GM18505 (cell line): ENCODE measurements around the gene CCDC201.

Experiments used
- ATAC-seq: cut with Tn5 transposase; IDR thresholded peaks from one replicate; pipeline ENCODE4 v1.9.1; 2021; ENCODE audit not compliant: unreplicated experiment
- POLR2A ChIP-seq: IDR thresholded peaks from 4 replicates; pipeline ENCODE4 v1.6.1; 2011; ENCODE audit warnings: borderline replicate concordance; ENCODE audit not compliant: insufficient read depth, insufficient read length; ENCODE audit errors: extremely low read depth

Gene CCDC201

DNA sequence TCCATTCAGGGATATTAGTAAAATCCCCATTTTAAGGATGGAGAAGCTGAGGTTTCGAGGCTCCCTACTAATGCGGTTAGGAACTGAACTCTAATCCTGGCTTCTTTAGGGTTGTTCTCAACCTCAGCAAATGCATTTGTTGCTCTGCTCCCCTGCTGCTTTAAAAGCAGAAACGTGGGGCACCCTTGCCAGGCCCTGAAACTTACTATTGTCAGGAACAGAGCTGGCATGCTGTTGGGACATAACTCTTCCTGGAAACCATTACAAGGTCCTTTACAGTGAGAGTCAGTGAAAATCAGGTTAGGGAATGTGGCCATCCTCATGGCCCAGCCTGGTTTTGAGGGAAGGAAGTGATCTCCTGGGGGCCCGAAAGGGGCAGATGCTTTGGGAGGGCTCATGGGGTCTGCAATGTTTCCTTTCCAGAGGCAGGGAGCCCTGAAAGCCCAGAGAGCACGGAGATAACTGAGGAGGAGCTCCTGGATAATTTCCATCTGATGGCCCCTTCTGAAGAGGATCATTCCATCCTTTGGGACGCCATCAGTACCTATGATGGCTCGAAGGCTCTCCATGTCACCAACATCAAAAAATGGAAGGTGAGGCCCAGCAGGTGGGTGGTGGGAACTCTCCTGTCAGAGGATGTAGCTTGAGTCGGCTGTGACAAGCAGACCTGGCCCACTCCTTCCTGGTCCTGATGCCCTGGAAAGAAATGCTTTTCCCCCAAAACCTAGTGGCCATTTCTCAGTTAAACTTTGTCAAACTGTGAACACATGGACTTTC lies 17.4 kb upstream of the CCDC201 start:
- TF ChIP-seq POLR2A = no peak

DNA sequence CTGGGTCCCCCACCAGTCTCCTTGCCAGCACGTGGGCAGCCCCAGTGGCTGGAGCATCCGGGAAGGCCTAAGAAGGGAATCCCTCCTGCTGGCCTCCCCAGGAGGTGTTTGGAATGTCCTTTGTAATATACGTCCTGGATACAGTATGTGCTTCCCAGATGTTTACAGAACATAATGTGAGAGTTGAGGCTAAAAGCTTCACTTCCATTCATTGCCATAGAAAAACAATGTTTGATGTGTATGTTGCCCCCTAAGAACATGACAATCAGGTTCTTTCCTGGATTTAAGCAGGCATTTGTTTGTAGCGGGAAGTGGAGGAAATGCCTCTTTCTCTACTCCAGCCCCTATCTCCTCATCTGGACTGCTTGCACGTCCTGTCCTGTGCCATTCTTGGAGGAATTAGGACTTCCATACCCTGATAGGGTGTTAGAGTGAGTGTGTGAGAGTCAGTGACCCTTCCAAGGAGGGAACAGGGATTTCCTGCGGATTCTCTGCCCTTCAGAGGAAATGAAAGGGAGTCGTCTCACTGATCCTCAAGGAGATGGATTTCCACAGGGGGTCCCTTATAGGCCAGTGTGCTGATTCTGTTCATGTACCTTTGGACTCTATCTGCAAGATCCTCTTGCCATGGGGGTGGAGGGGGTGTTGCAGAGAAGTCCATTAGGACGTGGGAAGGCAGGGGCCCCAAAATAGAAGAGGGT lies 16.6 kb upstream of the CCDC201 start:
- no peak for TF ChIP-seq POLR2A
- no peak for ATAC-seq

More for the DNA sequence above, 17.4 kb upstream of the CCDC201 start:
- no peak for ATAC-seq

DNA sequence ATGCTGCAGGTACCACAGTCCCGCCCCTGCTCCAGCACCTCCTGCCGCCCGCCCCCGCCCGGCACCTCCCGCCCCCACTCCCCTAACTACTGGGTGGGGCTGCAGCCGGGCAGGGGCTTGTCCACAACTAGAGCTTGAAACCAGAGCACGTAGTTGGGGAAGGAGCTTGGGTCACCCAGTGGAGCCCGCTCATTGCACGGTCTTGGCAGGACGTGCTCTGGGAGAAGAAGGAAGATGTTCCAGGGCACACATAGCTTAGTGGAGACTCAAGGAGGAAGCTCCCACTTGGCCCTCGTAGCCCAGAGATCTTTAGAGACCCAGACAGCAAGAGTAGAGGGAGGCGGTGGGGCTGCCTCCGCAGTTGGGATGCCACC lies 16.1 kb upstream of the CCDC201 start:
- TF ChIP-seq POLR2A = no peak
- no peak for ATAC-seq

DNA sequence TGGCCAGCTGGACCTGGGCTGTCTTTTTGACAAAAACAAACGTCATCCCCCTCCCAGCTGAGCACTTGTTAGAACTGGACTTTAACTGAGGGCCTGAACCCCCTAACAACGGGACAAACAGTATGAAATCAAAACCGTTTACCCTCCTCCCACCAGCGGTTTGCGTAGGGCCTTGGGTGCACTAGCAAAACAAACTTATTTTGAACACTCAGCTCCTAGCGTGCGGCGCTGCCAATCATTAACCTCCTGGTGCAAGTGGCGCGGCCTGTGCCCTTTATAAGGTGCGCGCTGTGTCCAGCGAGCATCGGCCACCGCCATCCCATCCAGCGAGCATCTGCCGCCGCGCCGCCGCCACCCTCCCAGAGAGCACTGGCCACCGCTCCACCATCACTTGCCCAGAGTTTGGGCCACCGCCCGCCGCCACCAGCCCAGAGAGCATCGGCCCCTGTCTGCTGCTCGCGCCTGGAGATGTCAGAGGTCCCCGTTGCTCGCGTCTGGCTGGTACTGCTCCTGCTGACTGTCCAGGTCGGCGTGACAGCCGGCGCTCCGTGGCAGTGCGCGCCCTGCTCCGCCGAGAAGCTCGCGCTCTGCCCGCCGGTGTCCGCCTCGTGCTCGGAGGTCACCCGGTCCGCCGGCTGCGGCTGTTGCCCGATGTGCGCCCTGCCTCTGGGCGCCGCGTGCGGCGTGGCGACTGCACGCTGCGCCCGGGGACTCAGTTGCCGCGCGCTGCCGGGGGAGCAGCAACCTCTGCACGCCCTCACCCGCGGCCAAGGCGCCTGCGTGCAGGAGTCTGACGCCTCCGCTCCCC lies 15.5 kb upstream of the CCDC201 start, which contains the start of gene IGFBP1:
IGFBP1 (plus strand) TSS at position 304 of the 808 bp plus-strand sequence; CDS start at position 469, 165 bp downstream.
- no peak for ATAC-seq
- TF ChIP-seq POLR2A = no peak

DNA sequence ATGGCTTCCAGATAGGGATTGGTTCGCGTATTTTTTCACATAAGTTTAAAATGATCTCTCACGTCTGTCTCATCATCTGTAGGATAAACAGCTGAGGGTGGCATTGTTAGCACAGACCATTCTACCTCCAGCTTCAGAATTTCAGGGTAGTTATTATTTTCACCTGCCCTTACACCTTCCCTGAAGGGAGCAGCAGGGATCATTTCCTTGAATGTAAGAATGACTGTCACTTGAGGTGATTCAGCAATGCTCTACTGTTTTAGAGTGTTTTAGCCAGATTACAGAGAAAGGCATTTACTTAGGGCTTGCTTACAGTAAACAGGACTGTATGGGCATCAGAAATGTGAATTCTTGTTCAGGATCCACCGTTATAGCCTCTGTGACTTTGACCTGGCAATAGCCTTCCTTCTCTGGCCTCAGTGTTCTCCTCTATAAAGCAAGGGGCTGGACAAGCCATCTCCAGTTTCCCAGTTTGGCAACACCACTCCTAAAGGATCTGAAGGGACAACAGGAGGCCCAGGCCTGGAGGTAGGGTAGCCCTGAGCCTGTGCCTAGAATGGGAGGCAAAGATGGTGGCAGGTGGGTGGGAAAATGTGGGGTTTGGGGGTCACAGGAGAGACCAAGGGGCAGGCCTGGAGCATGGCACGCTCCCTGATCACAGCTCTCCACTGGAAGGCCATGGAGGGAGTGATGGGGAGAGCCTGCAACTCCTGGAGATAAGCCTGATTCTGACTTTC lies 14.2 kb upstream of the CCDC201 start:
- ATAC-seq = no peak
- TF ChIP-seq POLR2A = no peak

DNA sequence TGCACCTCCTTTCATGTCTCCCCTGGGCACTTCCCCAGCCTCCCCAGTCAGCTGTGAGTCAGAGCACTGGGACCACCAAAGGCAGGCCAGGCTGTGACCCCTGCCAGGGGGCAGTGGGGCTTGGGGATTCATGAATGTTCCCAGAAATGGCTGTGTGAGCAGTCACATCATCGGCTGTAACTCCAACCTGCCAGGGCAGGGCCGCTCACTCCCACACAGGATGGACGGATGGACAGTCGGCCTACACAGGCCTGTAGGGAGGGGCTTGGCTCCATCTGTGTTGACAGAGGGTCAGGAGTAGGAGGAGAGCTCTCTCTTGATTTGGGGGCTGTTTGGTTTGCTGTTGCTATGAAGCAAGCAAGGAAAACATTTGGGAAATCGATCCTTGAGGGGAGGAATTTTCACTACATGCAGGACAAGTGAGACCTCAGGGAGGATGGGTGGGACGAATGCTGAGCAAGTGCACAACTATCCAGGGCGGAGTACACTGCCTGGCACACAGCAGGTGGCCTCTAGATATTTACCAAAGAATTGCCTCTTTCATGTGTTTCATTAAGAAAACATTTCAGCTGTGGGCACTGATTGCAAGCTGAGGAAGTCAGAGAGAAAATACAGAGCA lies 12.5 kb upstream of the CCDC201 start:
- no peak for TF ChIP-seq POLR2A
- no peak for ATAC-seq

DNA sequence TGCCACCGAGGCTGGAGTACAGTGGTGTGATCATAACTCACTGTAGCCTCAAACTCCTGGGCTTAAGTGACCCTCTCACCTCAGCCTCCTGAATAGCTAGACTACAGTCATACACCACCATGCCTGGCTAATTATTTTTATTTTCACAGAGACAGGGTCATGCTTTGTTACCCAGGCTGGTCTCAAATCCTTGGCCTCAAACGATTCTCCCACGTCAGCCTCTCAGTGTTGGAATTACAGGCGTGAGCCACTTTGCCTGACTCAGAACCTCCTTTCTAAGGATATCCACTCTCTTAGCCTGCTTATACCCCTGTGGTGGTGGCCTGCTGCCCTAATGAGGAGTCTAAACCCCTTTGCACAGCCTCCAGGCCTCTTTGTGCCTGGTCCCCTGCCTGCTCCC lies 11.3 kb upstream of the CCDC201 start:
- ATAC-seq = no peak
- no peak for TF ChIP-seq POLR2A

DNA sequence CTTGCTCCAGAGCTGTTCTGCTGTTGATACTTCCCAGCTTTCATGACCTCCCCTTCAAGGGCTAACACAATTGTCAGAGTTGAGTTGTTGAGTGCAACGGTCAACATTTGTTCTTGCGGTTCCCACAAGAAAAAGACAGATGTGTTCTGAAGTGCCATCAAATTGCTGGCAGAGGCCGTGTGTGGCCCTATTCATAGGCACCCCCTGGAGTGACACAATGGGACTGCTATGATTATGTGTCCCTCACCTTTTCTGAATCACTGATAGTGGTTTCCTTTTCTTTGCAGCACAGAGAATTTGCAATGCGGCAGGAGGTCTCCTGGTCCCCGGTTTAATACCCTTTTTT lies 9.6 kb upstream of the CCDC201 start:
- no peak for ATAC-seq
- TF ChIP-seq POLR2A = no peak

DNA sequence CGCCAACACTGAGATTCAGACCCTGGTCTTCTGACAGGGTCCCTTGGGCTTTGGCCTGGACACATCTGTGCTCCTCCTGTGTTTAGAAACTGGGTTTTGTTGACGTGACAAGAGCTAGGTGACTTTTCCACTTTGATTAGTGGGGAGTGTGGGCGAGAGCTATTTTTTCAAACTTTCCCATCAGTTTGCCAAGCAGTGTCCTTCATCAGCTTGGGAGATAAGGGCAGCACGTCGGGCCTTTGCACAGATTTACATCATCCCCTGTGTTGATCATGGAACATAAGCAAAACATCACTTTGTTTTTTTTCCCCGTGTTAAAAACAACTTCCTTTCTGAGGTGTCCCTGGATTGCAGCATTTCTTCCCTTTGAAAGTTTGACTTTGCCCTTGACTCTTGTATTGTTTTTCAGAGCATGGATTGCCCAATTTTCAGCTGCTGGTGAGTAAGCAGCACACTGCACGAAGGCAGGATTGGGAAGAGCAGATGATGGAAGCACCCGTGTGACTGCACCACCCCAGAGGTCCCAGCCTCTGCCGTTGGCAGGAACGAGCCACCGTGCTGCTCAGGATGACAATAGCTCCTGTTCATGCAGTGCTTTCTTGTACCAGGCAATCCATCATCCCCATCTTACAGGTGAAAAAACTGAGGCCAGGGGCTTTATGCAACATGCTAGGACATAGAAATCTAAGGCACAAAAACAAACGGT lies 9.0 kb upstream of the CCDC201 start:
- TF ChIP-seq POLR2A = no peak
- no peak for ATAC-seq

DNA sequence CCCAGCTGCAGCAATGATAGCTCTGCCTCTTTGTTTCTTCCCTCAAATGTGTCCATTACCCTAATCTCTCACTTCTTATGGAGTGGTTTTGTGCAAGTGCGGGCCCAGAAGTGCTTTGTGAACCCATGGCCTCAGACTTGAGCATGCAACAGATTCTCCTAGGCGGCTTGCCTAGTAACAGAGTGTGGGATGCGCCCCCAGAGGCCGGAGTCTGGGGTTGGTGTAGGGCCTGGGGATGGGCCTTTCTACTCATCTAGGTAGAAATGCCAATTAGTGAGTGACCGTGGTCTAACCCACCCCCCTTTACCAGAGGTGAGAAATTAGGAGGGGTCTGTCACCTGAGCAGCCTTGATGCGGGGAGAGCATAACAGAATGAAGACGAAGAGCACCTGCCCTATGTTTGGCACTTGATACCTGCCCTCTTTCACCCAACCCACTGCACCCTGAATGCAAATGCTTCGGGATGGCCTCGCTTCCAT lies 8.4 kb upstream of the CCDC201 start:
- ATAC-seq = no peak
- no peak for TF ChIP-seq POLR2A

DNA sequence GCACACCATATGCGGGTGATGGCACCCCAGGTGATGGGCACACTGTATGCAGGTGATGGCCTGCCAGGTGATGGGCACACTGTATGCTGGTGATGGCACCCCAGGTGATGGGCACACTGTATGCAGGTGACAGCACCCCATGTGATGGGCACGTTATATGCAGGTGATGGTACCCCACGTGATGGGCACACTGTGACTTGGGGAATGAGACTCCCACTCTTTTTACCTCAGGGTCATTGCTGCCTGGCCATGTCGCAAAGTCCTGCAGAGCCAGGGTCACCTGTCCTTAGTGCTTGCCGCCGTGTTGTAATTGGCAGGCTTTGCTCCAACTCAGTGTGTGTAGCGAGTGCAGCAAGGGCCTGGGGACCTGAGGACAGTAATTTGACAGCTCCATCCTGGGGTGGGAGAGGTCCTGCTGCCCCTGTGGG lies 7.6 kb upstream of the CCDC201 start:
- no peak for ATAC-seq
- no peak for TF ChIP-seq POLR2A

DNA sequence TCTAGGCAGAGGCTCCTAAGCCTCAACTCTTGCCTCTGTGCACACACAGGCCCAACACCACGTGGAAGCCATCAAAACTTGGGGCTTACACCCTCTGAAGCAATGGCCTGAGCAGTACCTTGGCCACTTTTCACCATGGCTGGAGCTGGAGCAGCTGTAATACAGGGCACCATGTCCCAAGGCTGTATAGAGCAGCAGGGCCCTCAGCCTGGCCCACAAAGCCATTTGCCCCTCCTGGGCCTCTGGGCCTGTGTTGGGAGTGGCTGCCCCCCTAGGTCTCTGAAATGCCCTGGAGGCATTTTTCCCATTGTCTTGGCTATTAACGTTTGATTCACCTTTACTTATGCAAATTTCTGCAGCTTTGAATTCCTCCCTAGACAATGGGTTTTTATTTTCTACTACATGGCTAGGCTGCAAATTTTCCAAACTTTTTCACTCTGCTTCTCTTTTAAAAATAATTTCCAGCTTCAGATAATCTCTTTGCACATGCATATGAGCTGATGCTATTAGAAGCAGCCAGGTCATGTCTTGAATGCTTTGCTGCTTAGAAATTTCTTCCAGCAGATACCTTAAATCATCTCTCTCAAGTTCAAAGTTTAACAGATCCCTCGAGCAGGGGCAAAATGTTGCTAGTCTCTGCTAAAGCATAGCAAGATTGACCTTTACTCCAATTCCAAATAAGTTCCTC lies 5.7 kb upstream of the CCDC201 start:
- no peak for ATAC-seq
- TF ChIP-seq POLR2A = no peak

DNA sequence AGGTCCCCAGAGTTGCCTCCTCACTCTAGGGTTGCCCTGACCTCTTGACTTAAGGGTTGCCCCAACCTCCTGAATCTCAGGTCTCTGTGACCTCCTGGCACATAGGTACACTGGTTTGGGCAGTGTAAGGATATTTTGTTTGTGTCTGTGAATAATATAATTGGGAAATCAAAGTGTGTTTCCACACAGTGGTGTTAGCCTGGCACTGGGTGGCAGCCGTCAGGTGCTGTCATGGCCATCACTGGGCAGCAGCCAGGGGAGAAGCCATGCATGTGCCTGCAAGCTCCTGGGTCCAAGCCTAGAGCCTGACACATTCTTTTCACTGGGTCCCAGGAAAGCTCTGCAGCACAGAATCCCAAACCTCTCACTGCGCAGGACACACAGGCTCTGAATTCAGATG lies 3.6 kb upstream of the CCDC201 start:
- no peak for ATAC-seq
- no peak for TF ChIP-seq POLR2A
